OCI-LY7 (cell line): Measurements from ENCODE around the gene PHACTR3. TPM values are rescaled to one million over a fixed set of nuclear protein-coding genes. Genes with fewer than 3 reads are reported as not detected.
"Not testable (repeated sequence)": the region's sequence is repeated elsewhere in the genome, so short reads cannot be mapped to it uniquely, and the experiment has no call there.

ENCODE experiments used
- BruUV-seq: library from RNA; stranded (reverse); fragments of 400-500 nt; replicated peaks from 2 replicates; lab custom pipeline; 2021; lab: Mats Ljungman, UMichigan
- CTCF ChIA-PET: fragments of 300-600 bp; sonication (Branson Sonifier 250); formaldehyde crosslinking; loops from one replicate; lab custom pipeline; 2022; ENCODE audit warnings: antibody characterized with exemption; ENCODE audit not compliant: unreplicated experiment; lab: Charles Lee
- POLR2A ChIA-PET: fragments of 300-600 bp; sonication (Branson Sonifier 250); formaldehyde crosslinking; loops from one replicate; lab custom pipeline; 2022; ENCODE audit warnings: antibody characterized with exemption; lab: Charles Lee
- DNase-seq: peaks from one replicate; pipeline ENCODE4 v3.0.0-alpha.2; 2015; ENCODE audit warnings: low spot score
- H2AFZ ChIP-seq: fragments of 200-600 bp; sonication (generic), shearing (Covaris generic); 2 replicates; pipeline ENCODE4 v1.6.1; 2014; ENCODE audit warnings: mild to moderate bottlenecking, antibody characterized with exemption, low read length, moderate library complexity
- H3K27ac ChIP-seq: fragments of 200-600 bp; sonication (generic); 2 replicates; pipeline ENCODE4 v1.5.1; 2014; ENCODE audit warnings: mixed run types, low read depth, mild to moderate bottlenecking, moderate library complexity, low read length, inconsistent platforms; ENCODE audit not compliant: poor library complexity, severe bottlenecking
- H3K36me3 ChIP-seq: fragments of 200-600 bp; sonication (generic); 2 replicates; pipeline ENCODE4 v1.6.1; 2014; ENCODE audit warnings: mild to moderate bottlenecking, antibody characterized with exemption, low read length, moderate library complexity, mixed read lengths; ENCODE audit not compliant: insufficient read depth
- H3K4me1 ChIP-seq: fragments of 200-600 bp; sonication (generic); 2 replicates; pipeline ENCODE4 v1.5.1; 2014; ENCODE audit warnings: mild to moderate bottlenecking, low read length; ENCODE audit not compliant: insufficient read depth, poor library complexity, severe bottlenecking
- H3K4me2 ChIP-seq: fragments of 200-600 bp; sonication (generic); 2 replicates; pipeline ENCODE4 v1.6.1; 2014; ENCODE audit warnings: mild to moderate bottlenecking, low read length
- H3K4me3 ChIP-seq: fragments of 200-600 bp; sonication (generic); 2 replicates; pipeline ENCODE4 v1.5.1; 2014; ENCODE audit warnings: mild to moderate bottlenecking, low read depth, low read length; ENCODE audit not compliant: poor library complexity, severe bottlenecking
- H3K79me2 ChIP-seq: fragments of 200-600 bp; sonication (generic); 2 replicates; pipeline ENCODE4 v1.6.1; 2016; ENCODE audit warnings: low read depth, mild to moderate bottlenecking, low read length, moderate library complexity, mixed read lengths; ENCODE audit not compliant: insufficient read depth
- H3K9me2 ChIP-seq: fragments of 200-600 bp; sonication (generic); 2 replicates; pipeline ENCODE4 v1.6.1; 2016; ENCODE audit warnings: mild to moderate bottlenecking, low read length, mixed read lengths; ENCODE audit not compliant: insufficient read depth
- H3K9me3 ChIP-seq: fragments of 200-600 bp; sonication (generic); 2 replicates; pipeline ENCODE4 v1.6.1; 2014; ENCODE audit warnings: mild to moderate bottlenecking, mixed run types, low read length, mixed read lengths
- H4K20me1 ChIP-seq: fragments of 200-600 bp; sonication (generic); 2 replicates; pipeline ENCODE4 v1.6.1; 2014; ENCODE audit warnings: mild to moderate bottlenecking, antibody characterized with exemption, low read length, moderate library complexity, mixed read lengths; ENCODE audit not compliant: insufficient read depth
- EZH2phosphoT487 ChIP-seq: fragments of 200-600 bp; sonication (generic); IDR thresholded peaks from 2 replicates; pipeline ENCODE4 v1.6.1; 2018; ENCODE audit warnings: low read depth, borderline replicate concordance, mild to moderate bottlenecking, mixed run types, antibody characterized with exemption, low read length, moderate library complexity, mixed read lengths
- intact Hi-C: fragments of 100-400 bp; cut with micrococcal nuclease; formaldehyde crosslinking; loops from one replicate; pipeline ENCODE4 v1.10.0; 2022; ENCODE audit not compliant: unreplicated experiment
- total RNA-seq, 2 experiments: library from RNA; depleted of rRNA in 1 of 2; stranded (reverse); fragments of >200 nt in 1 of 2; shearing (Covaris generic) in 1 of 2; gene quantifications; 2 replicates each; pipeline ENCODE4 v1.2.3, GENCODE V29; 2014 to 2022
- TF ChIP-seq, protein P1 (sequence below): fragments of 200-600 bp; sonication (generic); conservative IDR thresholded peaks from 2 replicates; pipeline ENCODE4 v1.5.1; 2014; ENCODE audit warnings: mild to moderate bottlenecking, antibody characterized with exemption, low read length, moderate library complexity, mixed read lengths

PHACTR3 gene
- total RNA-seq, 2 experiments from 2014 or later: 0.32 TPM; not detected in 1

DNA sequence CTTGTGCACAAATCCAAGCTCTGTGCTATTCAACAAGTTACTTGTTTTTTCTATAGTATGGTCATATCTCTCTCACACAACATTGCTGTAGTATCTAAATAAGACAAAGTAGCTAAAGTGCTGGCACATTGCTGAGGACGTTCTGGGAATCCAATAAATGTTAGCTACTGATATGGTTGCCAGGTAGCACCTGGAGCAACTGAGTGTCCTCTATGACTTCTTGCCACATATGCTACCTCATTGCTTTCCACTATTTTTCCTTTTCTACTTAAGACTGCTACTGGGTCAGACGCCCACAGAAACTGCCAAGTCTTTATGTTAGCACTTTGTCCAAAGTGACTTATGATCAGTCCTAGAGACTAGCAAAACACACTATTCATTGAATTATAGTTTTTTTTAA, 243.8 kb downstream of the PHACTR3 start:
- TF ChIP-seq, protein P1, sequence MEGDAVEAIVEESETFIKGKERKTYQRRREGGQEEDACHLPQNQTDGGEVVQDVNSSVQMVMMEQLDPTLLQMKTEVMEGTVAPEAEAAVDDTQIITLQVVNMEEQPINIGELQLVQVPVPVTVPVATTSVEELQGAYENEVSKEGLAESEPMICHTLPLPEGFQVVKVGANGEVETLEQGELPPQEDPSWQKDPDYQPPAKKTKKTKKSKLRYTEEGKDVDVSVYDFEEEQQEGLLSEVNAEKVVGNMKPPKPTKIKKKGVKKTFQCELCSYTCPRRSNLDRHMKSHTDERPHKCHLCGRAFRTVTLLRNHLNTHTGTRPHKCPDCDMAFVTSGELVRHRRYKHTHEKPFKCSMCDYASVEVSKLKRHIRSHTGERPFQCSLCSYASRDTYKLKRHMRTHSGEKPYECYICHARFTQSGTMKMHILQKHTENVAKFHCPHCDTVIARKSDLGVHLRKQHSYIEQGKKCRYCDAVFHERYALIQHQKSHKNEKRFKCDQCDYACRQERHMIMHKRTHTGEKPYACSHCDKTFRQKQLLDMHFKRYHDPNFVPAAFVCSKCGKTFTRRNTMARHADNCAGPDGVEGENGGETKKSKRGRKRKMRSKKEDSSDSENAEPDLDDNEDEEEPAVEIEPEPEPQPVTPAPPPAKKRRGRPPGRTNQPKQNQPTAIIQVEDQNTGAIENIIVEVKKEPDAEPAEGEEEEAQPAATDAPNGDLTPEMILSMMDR: no peak
- TF ChIP-seq EZH2phosphoT487: no peak
- H3K9me2 ChIP-seq: no peaks in the 10 kb centered on the region
- H3K9me3 ChIP-seq: no peaks in the 10 kb centered on the region
- H3K79me2 ChIP-seq: no peaks in the 10 kb centered on the region
- H4K20me1 ChIP-seq: no peaks in the 10 kb centered on the region
- H3K4me3 ChIP-seq: no peak overlapping the region
- no peak overlapping the region for H2AFZ ChIP-seq
- H3K4me1 ChIP-seq: no peaks in the 10 kb centered on the region
- CTCF ChIA-PET: no interaction called here
- DNase-seq: no peak
- no peaks in the 10 kb centered on the region for H3K36me3 ChIP-seq
- intact Hi-C loops: loop anchor here (5.0 kb wide), 1 partner anchor 251 kb away; no protein-coding TSS in a partner anchor
- no peak overlapping the region for H3K4me2 ChIP-seq
- BruUV-seq: no TSS peak
- POLR2A ChIA-PET: no interaction called here
- no peak overlapping the region for H3K27ac ChIP-seq

DNA sequence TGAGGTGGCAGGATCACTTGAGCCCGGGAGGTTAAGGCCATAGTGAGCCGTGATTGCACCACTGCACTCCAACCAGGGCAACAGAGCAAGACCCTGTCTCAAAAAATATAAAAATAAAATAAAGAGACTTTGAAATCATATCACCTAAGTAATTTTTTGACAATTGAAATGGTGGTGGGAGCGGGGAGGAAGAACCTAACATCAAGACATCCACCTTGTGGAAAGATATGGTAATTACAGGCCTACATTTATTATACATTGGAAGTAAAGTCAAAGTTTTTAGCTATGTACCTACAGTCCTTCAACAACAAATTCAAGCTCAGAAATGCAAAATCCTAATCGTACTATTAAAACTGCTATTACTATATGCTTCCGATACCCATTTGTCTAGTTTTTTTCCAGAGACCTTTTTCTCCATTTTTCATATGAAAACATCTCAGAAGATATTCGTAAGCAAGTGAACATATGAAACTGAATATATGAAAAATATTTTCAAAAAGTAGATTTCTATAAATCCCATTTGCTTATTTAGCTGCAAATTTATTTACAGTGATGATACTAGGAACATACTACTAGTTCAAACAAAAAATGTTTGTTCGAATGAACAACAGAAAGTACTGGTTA, 245.8 kb downstream of the PHACTR3 start:
- intact Hi-C loops: loop anchor here (2.0 kb wide), 1 partner anchor 67 kb away; no protein-coding TSS in a partner anchor
- CTCF ChIA-PET: no interaction called here

DNA sequence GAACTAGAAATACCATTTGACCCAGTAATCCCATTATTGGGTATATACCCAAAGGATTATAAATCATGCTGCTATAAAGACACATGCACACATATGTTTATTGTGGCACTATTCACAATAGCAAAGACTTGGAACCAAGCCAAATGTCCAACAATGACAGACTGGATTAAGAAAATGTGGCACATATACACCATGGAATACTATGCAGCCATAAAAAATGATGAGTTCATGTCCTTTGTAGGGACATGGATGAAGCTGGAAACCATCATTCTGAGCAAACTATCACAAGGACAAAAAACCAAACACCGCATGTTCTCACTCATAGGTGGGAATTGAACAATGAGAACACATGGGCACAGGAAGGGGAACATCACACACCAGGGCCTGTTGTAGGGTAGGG, 252.2 kb downstream of the PHACTR3 start:
- H3K4me3 ChIP-seq, H2AFZ ChIP-seq, H3K4me2 ChIP-seq, H3K9me2 ChIP-seq, H3K36me3 ChIP-seq, intact Hi-C loops, POLR2A ChIA-PET, H3K4me1 ChIP-seq, DNase-seq, H3K9me3 ChIP-seq, CTCF ChIA-PET, H4K20me1 ChIP-seq, BruUV-seq, H3K27ac ChIP-seq, H3K79me2 ChIP-seq: not testable (repeated sequence)

More for the DNA sequence above, 245.8 kb downstream of the PHACTR3 start:
- H3K9me3 ChIP-seq: no peaks in the 10 kb centered on the region
- POLR2A ChIA-PET: interaction anchor here (0.8 kb wide), 1 partner anchor 62 kb away, joined by 3 read pairs; no protein-coding TSS in a partner anchor
- no peaks in the 10 kb centered on the region for H3K36me3 ChIP-seq
- TF ChIP-seq, protein P1: peak; percentile 74
- no peak for TF ChIP-seq EZH2phosphoT487
- H3K4me2 ChIP-seq: no peak overlapping the region
- no peak overlapping the region for H3K4me3 ChIP-seq
- H3K4me1 ChIP-seq: no peaks in the 10 kb centered on the region
- no peak overlapping the region for H3K27ac ChIP-seq
- no TSS peak for BruUV-seq
- peak; percentile 45 for DNase-seq
- H2AFZ ChIP-seq: no peak overlapping the region
- no peaks in the 10 kb centered on the region for H3K9me2 ChIP-seq
- no peaks in the 10 kb centered on the region for H4K20me1 ChIP-seq
- H3K79me2 ChIP-seq: no peaks in the 10 kb centered on the region

DNA sequence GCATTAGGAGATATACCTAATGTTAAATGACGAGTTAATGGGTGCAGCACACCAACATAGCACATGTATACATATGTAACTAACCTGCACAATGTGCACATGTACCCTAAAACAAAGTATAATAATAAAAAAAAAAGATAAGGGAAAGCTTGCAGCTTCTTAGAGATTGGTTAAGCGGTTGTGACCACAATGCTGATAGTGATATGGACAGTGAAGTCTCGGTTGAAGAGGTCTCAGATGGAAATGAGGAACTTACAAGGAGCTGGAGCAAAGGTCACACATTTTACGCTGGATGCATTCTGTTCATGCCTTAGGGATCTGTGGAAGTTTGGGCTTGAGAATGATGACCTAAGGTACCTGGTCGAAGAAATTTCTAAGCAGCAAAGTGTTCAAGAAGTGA, 252.6 kb downstream of the PHACTR3 start:
- POLR2A ChIA-PET, H2AFZ ChIP-seq, BruUV-seq, CTCF ChIA-PET, H3K4me1 ChIP-seq, H3K4me3 ChIP-seq, H4K20me1 ChIP-seq, H3K27ac ChIP-seq, H3K9me3 ChIP-seq, H3K79me2 ChIP-seq, intact Hi-C loops, H3K36me3 ChIP-seq, H3K9me2 ChIP-seq, DNase-seq, H3K4me2 ChIP-seq: not testable (repeated sequence)
